IMR-90 (cell line): Measurements from ENCODE around the gene GSG1. TPM values are rescaled to one million over a fixed set of nuclear protein-coding genes. Genes with fewer than 3 reads are reported as not detected.

Source experiments
- ATAC-seq: fragments of 200-7000 bp; cut with Tn5 transposase; 2 replicates; pipeline ENCODE4 v1.9.1; 2020; ENCODE audit warnings: low read depth, mild to moderate bottlenecking, moderate library complexity
- BruUV-seq: library from RNA; stranded (reverse); fragments of 400-500 nt; replicated peaks from 2 replicates; lab custom pipeline; 2021; lab: Mats Ljungman, UMichigan
- CTCF ChIA-PET: fragments of 300-600 bp; formaldehyde crosslinking; extraction: SDS; loops from one replicate; lab custom pipeline; 2021; ENCODE audit warnings: antibody characterized with exemption; lab: Yijun Ruan, JAX
- POLR2A ChIA-PET: fragments of 300-600 bp; sonication (Branson Sonifier 250); formaldehyde crosslinking; loops from one replicate; lab custom pipeline; 2022; ENCODE audit warnings: antibody characterized with exemption; ENCODE audit not compliant: unreplicated experiment; lab: Charles Lee
- DNase-seq: peaks from one replicate; pipeline ENCODE4 v3.0.0; 2013
- H2AFZ ChIP-seq: replicated peaks from 2 replicates; pipeline ENCODE3; 2013; ENCODE audit warnings: low read length, mild to moderate bottlenecking; ENCODE audit not compliant: poor library complexity
- H2AK5ac ChIP-seq: 2 replicates; pipeline ENCODE4 v1.6.1; 2013; ENCODE audit warnings: low read depth, low read length, inconsistent platforms
- H2AK9ac ChIP-seq: replicated peaks from 2 replicates; pipeline ENCODE3; 2013; ENCODE audit warnings: mild to moderate bottlenecking, low read depth, low read length, moderate library complexity; ENCODE audit not compliant: poor library complexity
- H2BK120ac ChIP-seq: 2 replicates; pipeline ENCODE4 v1.6.1; 2013; ENCODE audit warnings: low read depth, low read length, inconsistent platforms
- H2BK15ac ChIP-seq: 3 replicates; pipeline ENCODE4 v1.6.1; 2013; ENCODE audit warnings: low read depth, low read length, inconsistent platforms
- H2BK20ac ChIP-seq: 2 replicates; pipeline ENCODE4 v1.6.1; 2013; ENCODE audit warnings: low read depth, mild to moderate bottlenecking, inconsistent platforms, low read length, moderate library complexity
- H2BK5ac ChIP-seq: 2 replicates; pipeline ENCODE4 v1.6.1; 2013; ENCODE audit warnings: mild to moderate bottlenecking, low read depth, low read length, inconsistent platforms; ENCODE audit not compliant: poor library complexity, severe bottlenecking
- H3K14ac ChIP-seq: replicated peaks from 2 replicates; pipeline ENCODE4 v1.6.1; 2013; ENCODE audit warnings: low read depth, low read length, inconsistent platforms
- H3K18ac ChIP-seq: 2 replicates; pipeline ENCODE4 v1.6.1; 2013; ENCODE audit warnings: low read depth, low read length, control low read depth
- H3K23ac ChIP-seq: 2 replicates; pipeline ENCODE4 v1.6.1; 2013; ENCODE audit warnings: low read depth, low read length, inconsistent platforms
- H3K27ac ChIP-seq: 2 replicates; pipeline ENCODE4 v1.5.1; 2013; ENCODE audit warnings: mild to moderate bottlenecking, control low read depth, low read length; ENCODE audit not compliant: insufficient read depth
- H3K27me3 ChIP-seq: 2 replicates; pipeline ENCODE4 v1.6.1; 2013; ENCODE audit warnings: low read length; ENCODE audit not compliant: control insufficient read depth, insufficient read depth
- H3K36me3 ChIP-seq: 2 replicates; pipeline ENCODE4 v1.6.1; 2013; ENCODE audit warnings: low read length, mixed read lengths; ENCODE audit not compliant: control insufficient read depth, insufficient read depth
- H3K4ac ChIP-seq: 2 replicates; pipeline ENCODE4 v1.6.1; 2013; ENCODE audit warnings: low read depth, low read length, inconsistent platforms
- H3K4me1 ChIP-seq: 2 replicates; pipeline ENCODE4 v1.6.1; 2013; ENCODE audit warnings: low read length, mixed read lengths; ENCODE audit not compliant: control insufficient read depth, insufficient read depth
- H3K4me2 ChIP-seq: 2 replicates; pipeline ENCODE4 v1.6.1; 2013; ENCODE audit warnings: low read depth, mild to moderate bottlenecking, control low read depth, low read length, moderate library complexity
- H3K4me3 ChIP-seq: 2 replicates; pipeline ENCODE4 v1.5.1; 2013; ENCODE audit warnings: low read depth, mild to moderate bottlenecking, control low read depth, low read length, moderate library complexity; ENCODE audit not compliant: insufficient read depth
- H3K56ac ChIP-seq: 2 replicates; pipeline ENCODE4 v1.6.1; 2013; ENCODE audit warnings: low read length, inconsistent platforms; ENCODE audit not compliant: insufficient read depth; ENCODE audit errors: extremely low read depth
- H3K79me1 ChIP-seq, 2 experiments: 2 replicates each; pipeline ENCODE4 v1.6.1; 2013; ENCODE audit warnings: low read length in 2 of 2, inconsistent platforms in 1 of 2, low read depth in 1 of 2
- H3K9ac ChIP-seq: 2 replicates; pipeline ENCODE4 v1.6.1; 2013; ENCODE audit warnings: low read depth, low read length, control low read depth
- H3K9me1 ChIP-seq: 2 replicates; pipeline ENCODE4 v1.6.1; 2013; ENCODE audit warnings: low read length, inconsistent platforms; ENCODE audit not compliant: insufficient read depth
- H3K9me3 ChIP-seq: 2 replicates; pipeline ENCODE4 v1.6.1; 2013; ENCODE audit warnings: low read length; ENCODE audit not compliant: control insufficient read depth, insufficient read depth
- H4K20me1 ChIP-seq: 2 replicates; pipeline ENCODE4 v1.6.1; 2013; ENCODE audit warnings: low read length, inconsistent platforms; ENCODE audit not compliant: insufficient read depth
- H4K5ac ChIP-seq: 2 replicates; pipeline ENCODE4 v1.6.1; 2013; ENCODE audit warnings: mild to moderate bottlenecking, low read depth, low read length, control low read depth
- H4K8ac ChIP-seq, 2 experiments: 2 replicates each; pipeline ENCODE4 v1.6.1; 2013; ENCODE audit warnings: low read depth in 2 of 2, low read length in 2 of 2, control low read depth in 1 of 2, inconsistent platforms in 1 of 2
- H4K91ac ChIP-seq: 2 replicates; pipeline ENCODE4 v1.6.1; 2013; ENCODE audit warnings: low read depth, low read length, inconsistent platforms; ENCODE audit not compliant: insufficient read depth
- BHLHE40 ChIP-seq: fragments of 150-350 bp; IDR thresholded peaks from 2 replicates; pipeline ENCODE4 v1.6.1; 2016; ENCODE audit warnings: mild to moderate bottlenecking, low read depth, low read length
- CEBPB ChIP-seq: IDR thresholded peaks from 2 replicates; pipeline ENCODE4 v1.6.1; 2012; ENCODE audit warnings: low read depth, low read length, improper control_type of control experiment
- CHD1 ChIP-seq: IDR thresholded peaks from 2 replicates; pipeline ENCODE4 v1.6.1; 2012; ENCODE audit warnings: low read depth, low read length, improper control_type of control experiment
- CTCF ChIP-seq: conservative IDR thresholded peaks from 2 replicates; pipeline ENCODE4 v1.5.1; 2012; ENCODE audit warnings: mild to moderate bottlenecking, low read depth, low read length, improper control_type of control experiment
- FOS ChIP-seq: fragments of 150-350 bp; IDR thresholded peaks from 2 replicates; pipeline ENCODE4 v1.6.1; 2016; ENCODE audit warnings: low read depth, low read length
- MAFK ChIP-seq: IDR thresholded peaks from 2 replicates; pipeline ENCODE4 v1.6.1; 2012; ENCODE audit warnings: low read depth, low read length, improper control_type of control experiment
- MXI1 ChIP-seq: IDR thresholded peaks from 2 replicates; pipeline ENCODE4 v1.6.1; 2012; ENCODE audit warnings: low read depth, mild to moderate bottlenecking, low read length, moderate library complexity, borderline replicate concordance
- NFE2L2 ChIP-seq: fragments of 150-350 bp; IDR thresholded peaks from 2 replicates; pipeline ENCODE4 v1.6.1; 2016; ENCODE audit warnings: low read depth, mild to moderate bottlenecking, low read length
- POLR2A ChIP-seq: IDR thresholded peaks from 2 replicates; pipeline ENCODE4 v1.6.1; 2012; ENCODE audit warnings: mild to moderate bottlenecking, low read depth, low read length
- RCOR1 ChIP-seq: IDR thresholded peaks from 2 replicates; pipeline ENCODE4 v1.6.1; 2012; ENCODE audit warnings: mild to moderate bottlenecking, low read length, improper control_type of control experiment; ENCODE audit not compliant: insufficient replicate concordance
- SMC3 ChIP-seq: fragments of 150-350 bp; IDR thresholded peaks from 2 replicates; pipeline ENCODE4 v1.6.1; 2016; ENCODE audit warnings: low read depth, mild to moderate bottlenecking, antibody characterized with exemption, low read length, moderate library complexity
- WGBS, 2 experiments: methylation state at CpG; one replicate each; pipeline versions ENCODE4 v1.1.5 to v1.1.7; 2013; ENCODE audit warnings: missing lambda C conversion rate in 2 of 2; ENCODE audit not compliant: insufficient read length in 1 of 2; ENCODE audit errors: extremely low coverage in 2 of 2; 5-methylcytosine and 5-hydroxymethylcytosine counted together
- dilution Hi-C: fragments of 300-500 bp; cut with HindIII; formaldehyde crosslinking; loops from one replicate; pipeline ENCODE4 v1.14.3; 2018; ENCODE audit warnings: low sequenced_read_pairs; ENCODE audit not compliant: unreplicated experiment
- in situ Hi-C: fragments of 300-500 bp; cut with MboI; formaldehyde crosslinking; loops from 3 replicates; pipeline ENCODE4 v1.14.3; 2019; ENCODE audit warnings: low sequenced_read_pairs, inconsistent platforms, mixed read lengths
- intact Hi-C: fragments of 100-400 bp; cut with micrococcal nuclease; formaldehyde crosslinking; loops from 2 replicates; pipeline ENCODE4 v1.10.0; 2022
- polyA plus RNA-seq, 3 experiments: library from polyadenylated mRNA; depleted of rRNA; stranded (reverse); fragments of >200 nt; gene quantifications; 2 replicates each; pipeline ENCODE4 v1.2.3, GENCODE V29; 2012; ENCODE audit warnings: low replicate concordance in 1 of 3
- total RNA-seq: library from RNA; depleted of rRNA; stranded (reverse); fragments of >200 nt; gene quantifications from 2 replicates; pipeline ENCODE4 v1.2.3, GENCODE V29; 2012

The GSG1 gene
- total and polyA plus RNA-seq, 2 of the 4 experiments (the other 2 are of a cell fraction) = 1.8 to 2.9 TPM

DNA sequence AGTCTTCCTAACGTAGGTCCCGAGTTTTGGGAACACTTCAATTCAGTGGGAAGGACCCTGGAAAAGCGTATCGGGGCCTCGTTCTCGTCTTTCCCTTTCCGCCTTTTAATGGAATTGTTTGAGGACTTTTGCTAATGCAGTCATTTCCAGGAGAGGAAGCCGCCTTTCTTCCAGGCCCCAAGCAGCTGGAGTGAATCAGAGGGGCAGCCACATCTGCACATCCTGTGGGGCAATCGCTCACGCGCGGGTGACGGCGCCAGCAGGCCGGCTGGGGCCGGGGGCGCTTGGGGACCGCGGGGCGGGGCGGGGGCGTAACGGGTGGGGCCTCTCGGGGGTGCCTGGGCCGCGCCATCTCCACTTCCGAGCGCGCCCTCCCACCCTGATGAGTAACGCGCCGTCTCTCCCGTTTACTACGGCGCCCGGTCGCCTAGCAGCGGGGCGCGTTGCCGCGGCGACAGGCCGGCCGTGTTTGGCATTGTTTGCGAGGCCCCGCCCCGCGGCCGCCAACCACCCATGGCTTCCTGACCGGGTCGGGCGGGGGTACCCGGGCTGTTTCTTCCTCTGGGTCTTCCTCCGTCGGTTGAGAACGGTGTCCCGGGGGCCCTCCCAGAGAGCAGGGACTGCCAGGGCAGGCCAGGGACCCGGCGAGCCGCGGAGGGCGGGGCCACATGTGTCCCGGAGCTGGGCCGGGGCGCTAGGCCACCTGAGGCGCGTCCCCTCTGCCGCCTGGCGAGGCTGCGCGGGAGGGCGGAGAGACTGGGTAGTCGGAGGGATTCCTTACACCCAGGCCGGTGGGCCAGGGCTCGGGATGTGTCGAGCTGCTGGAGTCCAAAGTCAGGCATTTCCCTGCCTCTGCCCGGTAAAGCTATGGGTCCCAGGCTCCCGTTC is 2.3 kb downstream of the GSG1 start (continued):
- TF ChIP-seq CTCF = no peak
- peak; percentile 92 for TF ChIP-seq CEBPB

GRCh38 chr12:13100605-13100881 is 2.9 kb downstream of the GSG1 start:
- Histone ChIP-seq H3K56ac (peak overlapping the region; percentile 95), H2BK5ac (peak overlapping the region; percentile 76), H3K9ac (peak overlapping the region; percentile 80), H2BK15ac (peak overlapping the region; percentile 87), H4K20me1 (no peaks in the 10 kb centered on the region), H3K4me1 (peaks cover 41% of the 10 kb centered on the region), H3K27ac (peak overlapping the region; percentile 88), H3K18ac (peak overlapping the region; percentile 88), H3K23ac (peak overlapping the region; percentile 96), H3K14ac (peak overlapping the region; percentile 98), H3K27me3 (no peaks in the 10 kb centered on the region), H3K9me3 (no peaks in the 10 kb centered on the region), H3K79me1 (peaks cover 0 to 19% of the 10 kb centered on the region in 2 experiments; a peak in 2 of 4 replicates), H3K4me3 (peak overlapping the region; percentile 22; the same call in 1 of the 2 replicates), H3K4me2 (peak overlapping the region; percentile 76), H3K9me1 (peaks cover 19% of the 10 kb centered on the region), H2BK120ac (peak overlapping the region; percentile 99), H4K5ac (peak overlapping the region; percentile 90), H4K91ac (peak overlapping the region; percentile 95), H3K4ac (peak overlapping the region; percentile 98), H3K36me3 (no peaks in the 10 kb centered on the region), H2AFZ (peak overlapping the region; percentile 73), H2AK5ac (peak overlapping the region; percentile 78), H2BK20ac (peak overlapping the region; percentile 97), H2AK9ac (peak overlapping the region; percentile 73), H4K8ac (peak overlapping the region; percentile 96)
- peak; percentile 11; the same call in 1 of the 2 replicates for TF ChIP-seq POLR2A
- TF ChIP-seq RCOR1 = no peak
- no peak for TF ChIP-seq MXI1
- TF ChIP-seq CHD1 = peak; percentile 89; the same call in 1 of the 2 replicates
- no peak for TF ChIP-seq CEBPB
- TF ChIP-seq SMC3 = no peak
- TF ChIP-seq BHLHE40 = no peak
- TF ChIP-seq FOS = no peak
- TF ChIP-seq MAFK = no peak
- TF ChIP-seq NFE2L2 = no peak
- TF ChIP-seq CTCF = no peak
- POLR2A ChIA-PET = interaction anchor here (0.5 to 1.3 kb wide), 5 partner anchors 80 to 112 kb away, joined by 3 to 10 read pairs (median 4); partner anchors contain the start of gene EMP1
- 0% methylated on average over 4 of the region's 6 CpGs; no CpG with 5 or more reads in 1 of the 2 experiments for WGBS, 2 experiments
- intact Hi-C loops (no loop called here), dilution Hi-C loops (no loop called here), in situ Hi-C loops (no loop called here)
- no peak for ATAC-seq
- no peak for DNase-seq
- BruUV-seq = no TSS peak
- CTCF ChIA-PET = no interaction called here
